Muscle of arm (tissue), 12 donors: Measurements from ENCODE around the gene RABL3. TPM values are rescaled to one million over a fixed set of nuclear protein-coding genes. Genes with fewer than 3 reads are reported as not detected.
"Not testable (repeated sequence)": the region's sequence is repeated elsewhere in the genome, so short reads cannot be mapped to it uniquely, and the experiment has no call there.

Experiments
- DNase-seq: peaks from one replicate; pipeline ENCODE4 v3.0.0-alpha.2; 2013
- polyA plus RNA-seq, 12 donors: library from polyadenylated mRNA; unstranded; fragments of 120-200 nt; gene quantifications; one replicate each; pipeline ENCODE4 v1.2.1, GENCODE V29; 2013; ENCODE audit not compliant: insufficient read length in 12 of 12

The RABL3 gene
- polyA plus RNA-seq, 12 donors: 15.3 to 32.1 (median 19.8) TPM; not detected in 1

DNA sequence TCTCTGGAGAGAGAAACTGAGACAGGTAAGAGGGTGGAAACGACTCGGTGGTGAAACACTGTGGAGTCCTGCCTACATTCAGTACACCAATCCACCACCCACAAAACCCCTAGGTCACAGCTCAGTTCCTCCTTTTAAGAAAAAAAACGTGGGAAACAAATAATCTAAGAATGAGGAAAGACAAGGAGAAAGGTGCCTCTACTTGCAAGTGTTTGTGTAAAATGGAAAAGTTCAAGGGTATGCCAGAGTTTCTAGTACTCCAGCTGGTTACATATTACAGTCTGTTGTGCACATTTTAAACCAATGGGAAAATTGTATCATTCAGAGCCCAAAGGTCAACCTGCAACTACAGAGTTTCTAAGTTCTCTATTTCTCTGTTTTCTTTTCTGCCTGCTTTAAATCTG, 92.5 kb downstream of the RABL3 start:
- no peak for DNase-seq

DNA sequence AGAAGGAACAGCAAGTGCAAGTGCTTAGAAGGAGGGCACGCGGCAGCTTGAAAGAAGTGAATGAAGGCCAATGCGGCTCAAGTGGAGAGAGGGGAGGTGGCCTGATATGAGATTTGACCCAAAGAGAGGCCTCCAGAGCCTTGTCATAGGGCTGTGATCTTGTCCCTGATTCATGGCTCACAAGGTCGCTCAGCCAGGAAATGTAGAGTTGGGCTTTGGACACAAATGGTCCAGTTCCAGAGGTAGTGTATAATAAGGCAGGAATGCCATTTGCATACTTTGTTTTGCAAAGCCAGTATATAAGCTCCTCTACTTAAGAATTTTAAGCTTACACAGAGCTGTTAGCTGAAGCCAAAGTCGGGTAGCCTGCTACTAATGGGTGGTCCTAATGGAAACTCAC, 94.0 kb downstream of the RABL3 start:
- no peak for DNase-seq

DNA sequence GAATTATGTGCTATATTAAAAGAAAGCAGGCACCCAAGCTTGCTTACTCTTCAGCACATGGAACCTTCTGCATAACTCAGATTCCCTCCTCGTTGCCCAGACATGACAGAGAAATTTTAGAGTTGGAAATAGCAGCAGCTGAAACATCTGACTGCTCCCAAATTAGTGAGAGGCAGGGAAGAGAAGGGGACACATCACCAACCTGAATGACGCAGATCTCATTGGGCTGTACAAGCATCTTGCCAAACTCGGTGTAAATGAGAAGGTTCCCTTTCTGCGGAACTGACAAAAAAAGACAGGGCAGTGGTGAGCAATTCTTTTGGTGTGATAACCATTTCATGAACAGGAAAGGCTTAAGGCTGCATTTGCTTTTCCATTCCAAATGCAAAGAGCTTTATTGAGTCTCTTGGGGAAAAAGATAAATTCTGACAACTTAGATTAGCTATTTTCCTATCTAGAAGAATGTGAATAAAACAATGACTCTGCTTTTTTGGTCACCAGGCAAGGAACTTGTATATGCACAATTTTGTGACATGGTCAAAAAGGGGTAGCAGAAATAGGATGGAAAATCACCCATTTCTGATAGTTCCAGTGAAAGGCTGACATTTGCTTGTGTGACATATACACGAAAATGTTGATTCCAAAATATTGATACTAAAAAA, 95.4 kb downstream of the RABL3 start:
- no peak for DNase-seq

DNA sequence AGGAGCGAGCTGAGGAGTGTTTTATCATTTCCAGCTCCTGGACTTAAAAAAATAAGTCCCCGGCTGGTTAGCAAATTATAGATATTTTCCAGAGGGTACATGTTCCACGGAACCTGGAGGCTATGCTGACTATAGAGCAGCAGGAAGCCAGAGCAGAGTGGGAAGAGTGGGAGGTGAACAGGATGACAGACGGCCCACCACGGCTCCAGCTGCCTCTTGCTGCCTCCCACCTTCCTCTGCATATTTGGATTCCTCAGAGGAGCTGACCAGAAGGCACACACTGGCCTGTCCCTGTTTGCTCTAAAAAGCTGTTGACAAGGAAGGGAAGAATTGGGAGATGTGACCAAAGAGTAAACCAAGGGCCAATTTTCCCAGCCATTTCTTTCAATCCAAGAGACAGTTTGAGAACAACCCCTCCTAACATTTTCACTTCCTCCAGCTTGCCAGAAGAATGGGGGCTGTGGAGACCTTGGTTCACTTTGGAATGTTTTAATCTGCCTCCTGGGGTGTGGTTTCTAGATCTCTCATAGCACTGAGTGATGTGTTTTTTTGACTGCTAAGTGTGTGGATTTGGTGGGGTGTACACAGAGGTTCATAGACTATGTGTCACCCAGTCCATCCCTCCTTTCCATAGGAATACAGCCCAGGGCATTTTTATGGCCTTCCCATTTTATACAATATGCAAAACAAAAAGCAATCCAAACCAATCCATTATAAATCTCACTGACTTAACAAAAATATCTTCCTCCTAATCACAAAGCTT, 97.1 kb downstream of the RABL3 start:
- DNase-seq: no peak

DNA sequence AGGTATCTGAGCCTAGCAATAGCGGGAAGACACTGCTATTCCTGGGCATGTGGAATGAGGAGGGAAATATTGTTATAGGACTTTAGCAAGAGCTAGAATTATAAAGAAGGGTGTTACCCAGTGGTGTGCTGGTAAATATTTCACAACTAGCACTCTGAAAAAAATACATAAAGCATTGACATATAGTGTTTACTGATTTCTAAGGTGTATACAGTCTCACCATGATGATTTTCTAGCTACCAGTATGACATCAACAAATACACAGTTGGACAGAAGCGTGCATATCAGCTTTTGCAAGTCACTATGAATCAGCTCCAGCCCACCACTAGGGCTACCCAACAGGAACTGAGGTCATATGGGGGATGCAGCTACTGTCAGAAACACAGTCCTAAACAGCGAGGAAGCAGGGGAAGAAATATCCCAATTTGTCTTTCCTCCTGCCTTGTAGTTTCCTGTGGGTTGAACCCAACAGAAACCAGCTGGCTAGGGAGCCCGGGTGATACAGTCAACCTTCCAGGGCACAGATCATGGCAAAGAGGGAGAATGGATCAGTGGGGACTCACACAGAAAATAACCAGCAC, 99.9 kb downstream of the RABL3 start:
- DNase-seq: no peak

DNA sequence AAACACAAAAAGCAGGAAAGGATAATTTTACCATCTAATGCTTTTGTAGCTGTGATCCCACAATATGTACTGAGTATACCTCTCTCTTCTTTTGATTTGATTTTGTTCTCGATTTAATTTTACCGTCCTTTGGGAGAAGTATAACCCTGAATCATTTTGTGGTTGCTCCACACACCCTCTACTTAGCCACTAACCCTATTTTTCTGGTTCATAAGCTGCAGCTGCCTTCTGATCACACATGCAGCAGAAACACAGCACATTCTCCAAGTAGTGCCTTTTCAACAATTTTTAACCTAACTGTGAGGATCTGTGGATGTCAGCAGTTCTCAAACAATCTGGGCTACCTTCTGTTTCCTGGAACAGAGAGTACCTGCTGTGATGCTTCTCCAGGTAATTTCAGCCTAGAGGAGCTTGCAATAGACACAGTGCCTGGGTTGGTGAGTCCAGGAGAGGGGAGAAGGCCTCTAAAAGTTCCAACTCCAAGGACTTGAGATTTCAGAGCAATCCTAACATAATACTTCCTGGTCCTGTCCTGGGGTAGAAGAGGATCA, 100.5 kb downstream of the RABL3 start:
- no peak for DNase-seq

DNA sequence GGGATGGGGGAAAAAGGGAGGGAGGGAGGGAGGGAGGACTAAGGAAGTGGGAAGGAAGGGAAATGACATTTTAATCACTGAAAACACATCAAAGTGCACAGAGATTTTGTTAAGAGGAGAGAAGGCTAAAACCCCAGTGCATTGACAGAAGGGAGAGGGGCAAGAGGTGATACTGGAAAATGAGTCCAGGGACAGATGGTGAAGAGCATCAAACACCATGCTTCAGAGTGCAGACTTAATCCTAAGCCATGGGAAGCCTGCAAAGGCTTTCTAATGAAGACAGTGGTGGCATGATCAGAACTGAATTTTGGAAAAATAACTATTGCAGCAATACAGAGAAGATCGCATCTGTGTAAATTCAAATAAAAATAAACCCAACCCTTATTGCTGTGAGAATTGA, 102.1 kb downstream of the RABL3 start:
- DNase-seq: no peak

DNA sequence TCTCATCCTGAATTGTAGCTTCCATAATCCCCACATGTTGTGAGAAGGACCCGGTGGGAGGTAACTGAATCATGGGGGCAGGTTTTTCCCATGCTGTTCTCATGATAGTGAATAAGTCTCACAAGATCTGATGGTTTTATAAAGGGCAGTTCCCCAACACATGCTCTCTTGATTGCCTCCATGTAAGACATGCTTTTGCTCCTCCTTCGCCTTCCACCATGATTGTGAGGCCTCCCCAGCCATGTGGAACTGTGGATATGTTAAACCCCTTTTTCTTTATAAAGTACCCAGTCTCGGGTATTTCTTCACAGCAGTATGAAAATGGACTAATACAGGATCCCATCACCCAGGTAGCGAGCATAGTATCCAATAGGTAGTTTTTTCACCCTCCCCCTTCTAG, 103.5 kb downstream of the RABL3 start:
- DNase-seq: not testable (repeated sequence)

DNA sequence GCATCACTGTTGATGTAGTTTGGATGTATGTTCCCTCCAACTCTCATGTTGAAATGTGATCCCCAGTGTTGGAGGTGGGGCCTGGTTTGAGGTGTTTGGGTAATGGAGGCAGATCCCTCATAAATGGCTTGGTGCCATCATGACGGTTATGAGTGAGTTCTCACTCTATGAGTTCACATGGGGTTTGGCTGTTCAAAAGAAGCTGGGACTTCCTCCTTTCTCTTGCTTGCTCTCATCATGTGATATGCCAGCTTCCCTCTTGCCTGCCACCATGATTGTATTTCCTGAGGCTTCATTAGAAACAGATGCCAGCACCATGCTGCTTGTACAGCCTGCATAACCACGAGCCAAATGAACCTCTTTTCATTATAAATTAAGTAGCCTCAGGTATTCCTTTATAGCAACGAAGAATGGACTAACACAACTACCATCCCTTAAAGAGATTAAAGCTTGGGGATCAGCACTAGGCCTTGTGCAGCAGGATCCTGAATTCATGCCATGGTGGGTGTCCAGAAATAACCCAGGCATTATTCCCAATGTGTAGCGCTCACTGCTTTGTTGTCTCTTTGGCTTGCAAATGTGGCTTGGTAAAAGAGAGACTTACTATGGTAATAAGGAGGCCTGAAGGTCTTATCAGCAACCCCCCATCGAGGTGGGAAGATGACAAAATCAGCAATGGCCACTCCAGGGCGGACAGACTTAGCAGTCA, 104.3 kb downstream of the RABL3 start:
- no peak for DNase-seq

DNA sequence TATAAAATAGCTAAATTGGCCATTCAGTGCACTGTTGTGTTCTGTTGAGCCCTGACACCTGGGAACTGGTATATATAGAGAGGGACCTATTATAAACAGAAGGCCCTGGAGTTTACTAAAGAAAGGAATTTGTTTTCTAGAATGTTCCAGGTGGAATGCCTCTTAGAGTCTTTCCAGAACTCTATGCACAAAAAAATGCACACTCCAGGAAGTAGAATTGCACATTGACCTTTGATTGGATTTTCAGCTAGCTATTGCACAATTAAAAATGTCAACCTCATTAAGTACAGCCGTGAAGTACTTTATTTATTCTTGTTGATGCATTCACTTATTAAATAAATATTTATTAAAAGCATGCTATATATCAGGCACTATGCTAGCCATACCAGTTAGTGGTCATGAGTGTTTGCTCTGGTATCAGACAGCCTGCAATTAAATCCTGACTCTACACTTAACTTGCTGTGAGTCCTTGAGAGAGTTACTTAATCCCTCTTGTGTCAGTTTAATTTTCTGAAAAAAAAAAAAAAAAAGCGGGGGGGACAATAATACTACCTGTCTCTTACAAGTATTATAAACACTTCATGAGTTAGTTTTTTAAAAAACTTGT, 105.4 kb downstream of the RABL3 start:
- no peak for DNase-seq

Other genes with a start within 250 kb of the RABL3 start
- 100 to 1,000 TPM in 11 of 12 donors, not detected in 1; 141 to 183 (median 166) TPM for gene NDUFB4, start 146.2 kb downstream of the RABL3 start, polyA plus RNA-seq
- 1 to 10 TPM in 2 of 12 donors, under 1 TPM in 7, not detected in 3; 0.09 to 1.4 (median 0.41) TPM for gene HGD, start 60.3 kb downstream of the RABL3 start, polyA plus RNA-seq
- 10 to 100 TPM in 11 of 12 donors, not detected in 1; 10.0 to 28.7 (median 11.7) TPM for gene GTF2E1, start 228 bp upstream of the RABL3 start, polyA plus RNA-seq
- gene STXBP5L, start 165.7 kb upstream of the RABL3 start, polyA plus RNA-seq: under 1 TPM in 5 of 12 donors, not detected in 7; 0.03 to 0.18 (median 0.05) TPM